ENCODE measurements around the gene FOLR2. TPM values are rescaled to one million over a fixed set of nuclear protein-coding genes. Genes with fewer than 3 reads are reported as not detected.

The FOLR2 gene
- polyA plus RNA-seq, 3 donors, result 54.7 to 63.8 (median 62.6) TPM

DNA sequence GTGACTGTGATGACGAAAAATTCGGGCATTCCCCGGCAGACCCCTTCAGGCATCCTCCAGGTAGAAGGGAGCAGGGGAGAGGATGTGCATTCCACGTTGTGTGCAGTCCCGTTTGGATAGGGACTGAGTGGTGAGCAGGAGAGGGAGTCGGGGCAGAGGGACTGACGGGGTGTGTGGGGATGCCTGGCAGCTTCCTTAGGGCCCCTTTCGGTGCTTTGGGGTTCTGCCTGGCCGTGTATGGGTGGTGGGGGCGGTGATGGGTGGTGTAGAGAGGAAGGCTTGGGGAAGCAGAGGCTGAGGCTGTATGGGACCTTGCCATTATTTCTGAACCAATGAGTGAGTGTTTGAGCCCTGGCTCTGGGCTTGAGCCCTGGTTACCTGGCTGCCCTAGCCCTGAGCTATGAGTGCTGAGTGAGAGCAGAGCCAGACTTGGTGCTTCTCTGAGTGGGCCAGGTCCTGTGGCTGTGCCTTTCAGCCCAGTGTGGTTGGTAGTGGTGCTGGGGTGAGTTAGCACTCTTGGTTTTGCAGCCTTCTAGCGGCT lies 8.9 kb downstream of the FOLR2 start:
- Mint-ChIP-seq H3K27me3 (ENCODE audit: low read depth in 3 of 3) (peaks cover 0 to 2% (median 0%) of the 10 kb centered on the region in 3 donors), H3K36me3 (peaks cover 33 to 45% of the 10 kb centered on the region in 2 donors), H3K4me3 (peak overlapping the region; percentile 94 to 97), H3K27ac (peak overlapping the region; percentile 21 to 91 (median 89)), H3K4me1 (peaks cover 49% of the 10 kb centered on the region), H3K9me3 (no peaks in the 10 kb centered on the region)
- Histone ChIP-seq H3K27me3 (ENCODE audit: control insufficient read depth in 2 of 2, insufficient read depth in 2 of 2, low read length in 2 of 2) (no peaks in the 10 kb centered on the region), H3K4me1 (ENCODE audit: control insufficient read depth in 1 of 2, insufficient read depth in 2 of 2, low read length in 2 of 2) (peaks cover 41 to 49% of the 10 kb centered on the region in 2 donors), H3K36me3 (replicated peaks in 1 of 2; ENCODE audit: control insufficient read depth in 1 of 2, insufficient read depth in 2 of 2, low read length in 2 of 2) (peaks cover 40 to 42% of the 10 kb centered on the region in 2 donors), H4K20me1 (ENCODE audit: insufficient read depth, low read length) (peaks cover 53% of the 10 kb centered on the region), H2AFZ (ENCODE audit: insufficient read depth, low read depth, low read length, poor library complexity, severe bottlenecking) (peak overlapping the region; percentile 78), H3K4me2 (replicated peaks; ENCODE audit: extremely low read depth, low read length, poor library complexity, severe bottlenecking) (peak overlapping the region; percentile 98), H3K9ac (ENCODE audit: insufficient read depth, low read length, poor library complexity, severe bottlenecking) (peak overlapping the region; percentile 86), H3K4me3 (replicated peaks in 1 of 3; ENCODE audit: low read depth in 2 of 3, low read length in 3 of 3) (peak overlapping the region; percentile 65 to 99 (median 89)), H3K27ac (ENCODE audit: low read depth in 1 of 2, low read length in 2 of 2) (peak overlapping the region; percentile 14 to 84), H3K9me3 (replicated peaks in 1 of 2; ENCODE audit: control insufficient read depth in 1 of 2, insufficient read depth in 1 of 2, low read length in 2 of 2) (no peaks in the 10 kb centered on the region), H3K79me2 (ENCODE audit: insufficient read depth, low read length) (peaks cover 41% of the 10 kb centered on the region)
- peak in 1 of 3 donors; percentile 11 for DNase-seq
- intact Hi-C loops (cut with micrococcal nuclease), result loop anchor here in 1 of 2 donors (5.0 to 10.0 kb wide), 2 partner anchors 43 to 121 kb away; partner anchors contain the start of genes LAMTOR1 and TOMT
- 1% methylated on average over 10 of the region's 11 CpGs for WGBS (ENCODE audit: insufficient coverage)
- TF ChIP-seq, protein P1, sequence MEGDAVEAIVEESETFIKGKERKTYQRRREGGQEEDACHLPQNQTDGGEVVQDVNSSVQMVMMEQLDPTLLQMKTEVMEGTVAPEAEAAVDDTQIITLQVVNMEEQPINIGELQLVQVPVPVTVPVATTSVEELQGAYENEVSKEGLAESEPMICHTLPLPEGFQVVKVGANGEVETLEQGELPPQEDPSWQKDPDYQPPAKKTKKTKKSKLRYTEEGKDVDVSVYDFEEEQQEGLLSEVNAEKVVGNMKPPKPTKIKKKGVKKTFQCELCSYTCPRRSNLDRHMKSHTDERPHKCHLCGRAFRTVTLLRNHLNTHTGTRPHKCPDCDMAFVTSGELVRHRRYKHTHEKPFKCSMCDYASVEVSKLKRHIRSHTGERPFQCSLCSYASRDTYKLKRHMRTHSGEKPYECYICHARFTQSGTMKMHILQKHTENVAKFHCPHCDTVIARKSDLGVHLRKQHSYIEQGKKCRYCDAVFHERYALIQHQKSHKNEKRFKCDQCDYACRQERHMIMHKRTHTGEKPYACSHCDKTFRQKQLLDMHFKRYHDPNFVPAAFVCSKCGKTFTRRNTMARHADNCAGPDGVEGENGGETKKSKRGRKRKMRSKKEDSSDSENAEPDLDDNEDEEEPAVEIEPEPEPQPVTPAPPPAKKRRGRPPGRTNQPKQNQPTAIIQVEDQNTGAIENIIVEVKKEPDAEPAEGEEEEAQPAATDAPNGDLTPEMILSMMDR (IDR thresholded peaks at IDR 0.05), result no peak

DNA sequence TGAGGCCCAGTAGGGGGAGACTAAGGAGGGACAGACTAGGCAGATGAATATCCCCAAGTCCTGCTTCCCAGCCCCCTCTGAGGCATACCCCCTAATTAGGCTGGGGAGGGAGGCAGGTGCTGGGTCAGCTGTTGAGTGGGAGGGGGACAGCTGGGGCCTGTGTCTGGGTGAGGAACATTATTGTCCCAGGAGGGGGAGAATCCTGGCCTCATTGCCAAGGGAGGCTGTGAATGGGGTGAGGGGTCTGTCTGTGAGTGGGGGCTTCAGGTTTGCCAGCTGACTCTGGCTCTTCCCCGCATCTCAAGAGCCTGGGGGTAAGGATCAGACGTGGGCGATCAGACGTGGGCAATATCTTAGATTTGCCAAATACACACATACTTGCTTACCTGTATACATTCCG lies 10.1 kb downstream of the FOLR2 start:
- peaks cover 41% of the 10 kb centered on the region for H3K79me2 ChIP-seq (ENCODE audit: insufficient read depth, low read length)
- Mint-ChIP-seq H3K9me3 (no peaks in the 10 kb centered on the region), H3K4me3 (no peak overlapping the region), H3K27me3 (ENCODE audit: low read depth in 3 of 3) (peaks cover 0 to 2% (median 0%) of the 10 kb centered on the region in 3 donors), H3K4me1 (peaks cover 44% of the 10 kb centered on the region), H3K36me3 (peaks cover 46 to 57% of the 10 kb centered on the region in 2 donors), H3K27ac (peak overlapping the region in 1 of 7 donors; percentile 46)
- H3K9me3 ChIP-seq (replicated peaks in 1 of 2; ENCODE audit: control insufficient read depth in 1 of 2, insufficient read depth in 1 of 2, low read length in 2 of 2), result no peaks in the 10 kb centered on the region
- H3K9ac ChIP-seq (ENCODE audit: insufficient read depth, low read length, poor library complexity, severe bottlenecking), result no peak overlapping the region
- intact Hi-C loops (cut with micrococcal nuclease), result loop anchor here in 1 of 2 donors (5.0 to 10.0 kb wide), 2 partner anchors 44 to 122 kb away; partner anchors contain the start of genes LAMTOR1 and TOMT
- peaks cover 28 to 37% of the 10 kb centered on the region in 2 donors for H3K4me1 ChIP-seq (ENCODE audit: control insufficient read depth in 1 of 2, insufficient read depth in 2 of 2, low read length in 2 of 2)
- no peak overlapping the region for H3K4me2 ChIP-seq (replicated peaks; ENCODE audit: extremely low read depth, low read length, poor library complexity, severe bottlenecking)
- peaks cover 65% of the 10 kb centered on the region for H4K20me1 ChIP-seq (ENCODE audit: insufficient read depth, low read length)
- H3K4me3 ChIP-seq (replicated peaks in 1 of 3; ENCODE audit: low read depth in 2 of 3, low read length in 3 of 3), result no peak overlapping the region
- peak overlapping the region in 1 of 2 donors; percentile 50 for H3K27ac ChIP-seq (ENCODE audit: low read depth in 1 of 2, low read length in 2 of 2)
- no peak overlapping the region for H2AFZ ChIP-seq (ENCODE audit: insufficient read depth, low read depth, low read length, poor library complexity, severe bottlenecking)
- no peaks in the 10 kb centered on the region for H3K27me3 ChIP-seq (ENCODE audit: control insufficient read depth in 2 of 2, insufficient read depth in 2 of 2, low read length in 2 of 2)
- TF ChIP-seq, protein P1 (IDR thresholded peaks at IDR 0.05), result no peak
- peaks cover 53 to 54% of the 10 kb centered on the region in 2 donors for H3K36me3 ChIP-seq (replicated peaks in 1 of 2; ENCODE audit: control insufficient read depth in 1 of 2, insufficient read depth in 2 of 2, low read length in 2 of 2)
- DNase-seq, result no peak
- 99% methylated on average over 5 of the region's 5 CpGs for WGBS (ENCODE audit: insufficient coverage)

Data from CD14-positive monocyte (primary cell).